IMR-90 (cell line): Measurements from ENCODE around the gene TAF11L8. TPM values are rescaled to one million over a fixed set of nuclear protein-coding genes. Genes with fewer than 3 reads are reported as not detected.

ENCODE experiments used
- ATAC-seq: fragments of 200-7000 bp; cut with Tn5 transposase; 2 replicates; pipeline ENCODE4 v1.9.1; 2020; ENCODE audit warnings: low read depth, mild to moderate bottlenecking, moderate library complexity
- BruUV-seq: library from RNA; stranded (reverse); fragments of 400-500 nt; replicated peaks from 2 replicates; lab custom pipeline; 2021; lab: Mats Ljungman, UMichigan
- CTCF ChIA-PET: fragments of 300-600 bp; formaldehyde crosslinking; extraction: SDS; loops from one replicate; lab custom pipeline; 2021; ENCODE audit warnings: antibody characterized with exemption; lab: Yijun Ruan, JAX
- POLR2A ChIA-PET: fragments of 300-600 bp; sonication (Branson Sonifier 250); formaldehyde crosslinking; loops from one replicate; lab custom pipeline; 2022; ENCODE audit warnings: antibody characterized with exemption; ENCODE audit not compliant: unreplicated experiment; lab: Charles Lee
- DNase-seq: peaks from one replicate; pipeline ENCODE4 v3.0.0; 2013
- H2AFZ ChIP-seq: replicated peaks from 2 replicates; pipeline ENCODE3; 2013; ENCODE audit warnings: low read length, mild to moderate bottlenecking; ENCODE audit not compliant: poor library complexity
- H2AK5ac ChIP-seq: 2 replicates; pipeline ENCODE4 v1.6.1; 2013; ENCODE audit warnings: low read depth, low read length, inconsistent platforms
- H2AK9ac ChIP-seq: replicated peaks from 2 replicates; pipeline ENCODE3; 2013; ENCODE audit warnings: mild to moderate bottlenecking, low read depth, low read length, moderate library complexity; ENCODE audit not compliant: poor library complexity
- H2BK120ac ChIP-seq: 2 replicates; pipeline ENCODE4 v1.6.1; 2013; ENCODE audit warnings: low read depth, low read length, inconsistent platforms
- H2BK15ac ChIP-seq: 3 replicates; pipeline ENCODE4 v1.6.1; 2013; ENCODE audit warnings: low read depth, low read length, inconsistent platforms
- H2BK20ac ChIP-seq: 2 replicates; pipeline ENCODE4 v1.6.1; 2013; ENCODE audit warnings: low read depth, mild to moderate bottlenecking, inconsistent platforms, low read length, moderate library complexity
- H2BK5ac ChIP-seq: 2 replicates; pipeline ENCODE4 v1.6.1; 2013; ENCODE audit warnings: mild to moderate bottlenecking, low read depth, low read length, inconsistent platforms; ENCODE audit not compliant: poor library complexity, severe bottlenecking
- H3K14ac ChIP-seq: replicated peaks from 2 replicates; pipeline ENCODE4 v1.6.1; 2013; ENCODE audit warnings: low read depth, low read length, inconsistent platforms
- H3K18ac ChIP-seq: 2 replicates; pipeline ENCODE4 v1.6.1; 2013; ENCODE audit warnings: low read depth, low read length, control low read depth
- H3K23ac ChIP-seq: 2 replicates; pipeline ENCODE4 v1.6.1; 2013; ENCODE audit warnings: low read depth, low read length, inconsistent platforms
- H3K27ac ChIP-seq: 2 replicates; pipeline ENCODE4 v1.5.1; 2013; ENCODE audit warnings: mild to moderate bottlenecking, control low read depth, low read length; ENCODE audit not compliant: insufficient read depth
- H3K27me3 ChIP-seq: 2 replicates; pipeline ENCODE4 v1.6.1; 2013; ENCODE audit warnings: low read length; ENCODE audit not compliant: control insufficient read depth, insufficient read depth
- H3K36me3 ChIP-seq: 2 replicates; pipeline ENCODE4 v1.6.1; 2013; ENCODE audit warnings: low read length, mixed read lengths; ENCODE audit not compliant: control insufficient read depth, insufficient read depth
- H3K4ac ChIP-seq: 2 replicates; pipeline ENCODE4 v1.6.1; 2013; ENCODE audit warnings: low read depth, low read length, inconsistent platforms
- H3K4me1 ChIP-seq: 2 replicates; pipeline ENCODE4 v1.6.1; 2013; ENCODE audit warnings: low read length, mixed read lengths; ENCODE audit not compliant: control insufficient read depth, insufficient read depth
- H3K4me2 ChIP-seq: 2 replicates; pipeline ENCODE4 v1.6.1; 2013; ENCODE audit warnings: low read depth, mild to moderate bottlenecking, control low read depth, low read length, moderate library complexity
- H3K4me3 ChIP-seq: 2 replicates; pipeline ENCODE4 v1.5.1; 2013; ENCODE audit warnings: low read depth, mild to moderate bottlenecking, control low read depth, low read length, moderate library complexity; ENCODE audit not compliant: insufficient read depth
- H3K56ac ChIP-seq: 2 replicates; pipeline ENCODE4 v1.6.1; 2013; ENCODE audit warnings: low read length, inconsistent platforms; ENCODE audit not compliant: insufficient read depth; ENCODE audit errors: extremely low read depth
- H3K79me1 ChIP-seq, 2 experiments: 2 replicates each; pipeline ENCODE4 v1.6.1; 2013; ENCODE audit warnings: low read length in 2 of 2, inconsistent platforms in 1 of 2, low read depth in 1 of 2
- H3K9ac ChIP-seq: 2 replicates; pipeline ENCODE4 v1.6.1; 2013; ENCODE audit warnings: low read depth, low read length, control low read depth
- H3K9me1 ChIP-seq: 2 replicates; pipeline ENCODE4 v1.6.1; 2013; ENCODE audit warnings: low read length, inconsistent platforms; ENCODE audit not compliant: insufficient read depth
- H3K9me3 ChIP-seq: 2 replicates; pipeline ENCODE4 v1.6.1; 2013; ENCODE audit warnings: low read length; ENCODE audit not compliant: control insufficient read depth, insufficient read depth
- H4K20me1 ChIP-seq: 2 replicates; pipeline ENCODE4 v1.6.1; 2013; ENCODE audit warnings: low read length, inconsistent platforms; ENCODE audit not compliant: insufficient read depth
- H4K5ac ChIP-seq: 2 replicates; pipeline ENCODE4 v1.6.1; 2013; ENCODE audit warnings: mild to moderate bottlenecking, low read depth, low read length, control low read depth
- H4K8ac ChIP-seq, 2 experiments: 2 replicates each; pipeline ENCODE4 v1.6.1; 2013; ENCODE audit warnings: low read depth in 2 of 2, low read length in 2 of 2, control low read depth in 1 of 2, inconsistent platforms in 1 of 2
- H4K91ac ChIP-seq: 2 replicates; pipeline ENCODE4 v1.6.1; 2013; ENCODE audit warnings: low read depth, low read length, inconsistent platforms; ENCODE audit not compliant: insufficient read depth
- BHLHE40 ChIP-seq: fragments of 150-350 bp; IDR thresholded peaks from 2 replicates; pipeline ENCODE4 v1.6.1; 2016; ENCODE audit warnings: mild to moderate bottlenecking, low read depth, low read length
- CEBPB ChIP-seq: IDR thresholded peaks from 2 replicates; pipeline ENCODE4 v1.6.1; 2012; ENCODE audit warnings: low read depth, low read length, improper control_type of control experiment
- CHD1 ChIP-seq: IDR thresholded peaks from 2 replicates; pipeline ENCODE4 v1.6.1; 2012; ENCODE audit warnings: low read depth, low read length, improper control_type of control experiment
- CTCF ChIP-seq: conservative IDR thresholded peaks from 2 replicates; pipeline ENCODE4 v1.5.1; 2012; ENCODE audit warnings: mild to moderate bottlenecking, low read depth, low read length, improper control_type of control experiment
- ELK1 ChIP-seq: fragments of 150-350 bp; IDR thresholded peaks from 2 replicates; pipeline ENCODE4 v1.6.1; 2016; ENCODE audit warnings: low read depth, mild to moderate bottlenecking, low read length, moderate library complexity, borderline replicate concordance
- FOS ChIP-seq: fragments of 150-350 bp; IDR thresholded peaks from 2 replicates; pipeline ENCODE4 v1.6.1; 2016; ENCODE audit warnings: low read depth, low read length
- MXI1 ChIP-seq: IDR thresholded peaks from 2 replicates; pipeline ENCODE4 v1.6.1; 2012; ENCODE audit warnings: low read depth, mild to moderate bottlenecking, low read length, moderate library complexity, borderline replicate concordance
- NFE2L2 ChIP-seq: fragments of 150-350 bp; IDR thresholded peaks from 2 replicates; pipeline ENCODE4 v1.6.1; 2016; ENCODE audit warnings: low read depth, mild to moderate bottlenecking, low read length
- POLR2A ChIP-seq: IDR thresholded peaks from 2 replicates; pipeline ENCODE4 v1.6.1; 2012; ENCODE audit warnings: mild to moderate bottlenecking, low read depth, low read length
- RFX5 ChIP-seq: IDR thresholded peaks from 2 replicates; pipeline ENCODE4 v1.8.0; 2012; ENCODE audit warnings: low read depth, mild to moderate bottlenecking, low read length, moderate library complexity
- USF2 ChIP-seq: fragments of 150-350 bp; IDR thresholded peaks from 2 replicates; pipeline ENCODE4 v1.6.1; 2017; ENCODE audit warnings: mild to moderate bottlenecking, antibody characterized with exemption, low read length, low read depth
- WGBS, 2 experiments: methylation state at CpG; one replicate each; pipeline versions ENCODE4 v1.1.5 to v1.1.7; 2013; ENCODE audit warnings: missing lambda C conversion rate in 2 of 2; ENCODE audit not compliant: insufficient read length in 1 of 2; ENCODE audit errors: extremely low coverage in 2 of 2; 5-methylcytosine and 5-hydroxymethylcytosine counted together
- dilution Hi-C: fragments of 300-500 bp; cut with HindIII; formaldehyde crosslinking; loops from one replicate; pipeline ENCODE4 v1.14.3; 2018; ENCODE audit warnings: low sequenced_read_pairs; ENCODE audit not compliant: unreplicated experiment
- in situ Hi-C: fragments of 300-500 bp; cut with MboI; formaldehyde crosslinking; loops from 3 replicates; pipeline ENCODE4 v1.14.3; 2019; ENCODE audit warnings: low sequenced_read_pairs, inconsistent platforms, mixed read lengths
- intact Hi-C: fragments of 100-400 bp; cut with micrococcal nuclease; formaldehyde crosslinking; loops from 2 replicates; pipeline ENCODE4 v1.10.0; 2022
- polyA plus RNA-seq, 3 experiments: library from polyadenylated mRNA; depleted of rRNA; stranded (reverse); fragments of >200 nt; gene quantifications; 2 replicates each; pipeline ENCODE4 v1.2.3, GENCODE V29; 2012; ENCODE audit warnings: low replicate concordance in 1 of 3
- total RNA-seq: library from RNA; depleted of rRNA; stranded (reverse); fragments of >200 nt; gene quantifications from 2 replicates; pipeline ENCODE4 v1.2.3, GENCODE V29; 2012

The TAF11L8 gene
- total and polyA plus RNA-seq, 2 of the 4 experiments (the other 2 are of a cell fraction) = not detected

DNA sequence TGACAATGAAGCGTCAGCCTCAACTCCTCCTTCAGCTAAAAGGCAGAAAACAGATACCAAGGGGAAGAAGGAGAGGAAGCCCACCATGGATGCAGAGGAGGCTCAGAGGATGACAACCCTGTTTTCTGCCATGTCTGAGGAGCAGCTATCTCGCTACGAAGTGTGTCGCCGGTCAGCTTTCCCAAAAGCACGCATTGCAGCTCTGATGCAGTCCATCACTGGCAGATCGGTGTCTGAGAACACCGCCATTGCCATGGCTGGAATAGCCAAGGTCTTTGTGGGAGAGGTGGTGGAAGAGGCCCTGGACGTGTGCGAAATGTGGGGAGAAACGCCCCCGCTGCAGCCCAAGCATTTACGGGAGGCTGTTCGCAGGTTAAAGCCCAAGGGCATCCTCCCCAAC, 14.2 kb upstream of the TAF11L8 start:
- ATAC-seq (no peak), DNase-seq (no peak)
- in situ Hi-C loops = no loop called here
- no peak overlapping the region for H2AK9ac ChIP-seq
- no peak overlapping the region for H3K9ac ChIP-seq
- H4K91ac ChIP-seq = no peak overlapping the region
- H2AK5ac ChIP-seq = no peak overlapping the region
- H4K20me1 ChIP-seq = no peaks in the 10 kb centered on the region
- no peak overlapping the region for H4K5ac ChIP-seq
- no peak overlapping the region for H3K4me2 ChIP-seq
- no peak overlapping the region for H3K27ac ChIP-seq
- no peaks in the 10 kb centered on the region for H3K9me1 ChIP-seq
- no peaks in the 10 kb centered on the region for H3K36me3 ChIP-seq
- H3K4me3 ChIP-seq = no peak overlapping the region
- no peak overlapping the region for H2BK120ac ChIP-seq
- no peak overlapping the region for H2BK15ac ChIP-seq
- no peak overlapping the region for H2AFZ ChIP-seq
- dilution Hi-C loops = no loop called here
- no peak overlapping the region for H3K23ac ChIP-seq
- TF ChIP-seq MXI1 (no peak), CEBPB (no peak), POLR2A (no peak), BHLHE40 (no peak), USF2 (no peak), FOS (no peak), CHD1 (no peak), NFE2L2 (no peak), CTCF (no peak), RFX5 (no peak), ELK1 (no peak)
- no peak overlapping the region for H4K8ac ChIP-seq
- H2BK20ac ChIP-seq = no peak overlapping the region
- H3K27me3 ChIP-seq = no peaks in the 10 kb centered on the region
- no peak overlapping the region for H3K14ac ChIP-seq
- H3K9me3 ChIP-seq = no peaks in the 10 kb centered on the region
- H3K18ac ChIP-seq = no peak overlapping the region
- intact Hi-C loops = no loop called here
- no peaks in the 10 kb centered on the region for H3K4me1 ChIP-seq
- H3K56ac ChIP-seq = no peak overlapping the region
- no peak overlapping the region for H3K4ac ChIP-seq
- no peaks in the 10 kb centered on the region for H3K79me1 ChIP-seq
- no TSS peak for BruUV-seq
- WGBS, 2 experiments = no CpG with 5 or more reads among the region's 14 CpGs
- no peak overlapping the region for H2BK5ac ChIP-seq
- POLR2A ChIA-PET = no interaction called here
- CTCF ChIA-PET = no interaction called here
